ENCODE data around the gene SLC22A23. TPM values are rescaled to one million over a fixed set of nuclear protein-coding genes. Genes with fewer than 3 reads are reported as not detected.

Gene SLC22A23
- total RNA-seq, 1 donor = 18.1 TPM

- Histone ChIP-seq H3K36me3 (ENCODE audit: insufficient read depth, low read length) (no peaks in the 10 kb centered on the region), H3K4me3 (ENCODE audit: insufficient read depth, low read length) (no peak overlapping the region), H3K9me3 (ENCODE audit: low read depth, low read length) (no peaks in the 10 kb centered on the region), H3K4me2 (ENCODE audit: insufficient read depth, low read length) (no peak overlapping the region), H4K20me1 (ENCODE audit: insufficient read depth, low read length) (peaks cover 2% of the 10 kb centered on the region), H3K79me2 (ENCODE audit: insufficient read depth, low read length) (no peaks in the 10 kb centered on the region), H3K27me3 (ENCODE audit: insufficient read depth, low read length) (peaks cover 81% of the 10 kb centered on the region), H3K27ac (ENCODE audit: low read depth, low read length) (no peak overlapping the region), H3K4me1 (ENCODE audit: insufficient read depth, low read length) (peaks cover 11% of the 10 kb centered on the region), H2AFZ (ENCODE audit: low read length) (no peak overlapping the region)
- DNase-seq (ENCODE audit: insufficient read length, low spot score, missing footprints) = no peak
- TF ChIP-seq, protein P1, sequence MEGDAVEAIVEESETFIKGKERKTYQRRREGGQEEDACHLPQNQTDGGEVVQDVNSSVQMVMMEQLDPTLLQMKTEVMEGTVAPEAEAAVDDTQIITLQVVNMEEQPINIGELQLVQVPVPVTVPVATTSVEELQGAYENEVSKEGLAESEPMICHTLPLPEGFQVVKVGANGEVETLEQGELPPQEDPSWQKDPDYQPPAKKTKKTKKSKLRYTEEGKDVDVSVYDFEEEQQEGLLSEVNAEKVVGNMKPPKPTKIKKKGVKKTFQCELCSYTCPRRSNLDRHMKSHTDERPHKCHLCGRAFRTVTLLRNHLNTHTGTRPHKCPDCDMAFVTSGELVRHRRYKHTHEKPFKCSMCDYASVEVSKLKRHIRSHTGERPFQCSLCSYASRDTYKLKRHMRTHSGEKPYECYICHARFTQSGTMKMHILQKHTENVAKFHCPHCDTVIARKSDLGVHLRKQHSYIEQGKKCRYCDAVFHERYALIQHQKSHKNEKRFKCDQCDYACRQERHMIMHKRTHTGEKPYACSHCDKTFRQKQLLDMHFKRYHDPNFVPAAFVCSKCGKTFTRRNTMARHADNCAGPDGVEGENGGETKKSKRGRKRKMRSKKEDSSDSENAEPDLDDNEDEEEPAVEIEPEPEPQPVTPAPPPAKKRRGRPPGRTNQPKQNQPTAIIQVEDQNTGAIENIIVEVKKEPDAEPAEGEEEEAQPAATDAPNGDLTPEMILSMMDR (IDR thresholded peaks at IDR 0.05; ENCODE audit: extremely low read depth, low read depth, low read length) = no peak
Observed at GRCh38 chr6:3226042-3226441, 230.8 kb downstream of the SLC22A23 start.

DNA sequence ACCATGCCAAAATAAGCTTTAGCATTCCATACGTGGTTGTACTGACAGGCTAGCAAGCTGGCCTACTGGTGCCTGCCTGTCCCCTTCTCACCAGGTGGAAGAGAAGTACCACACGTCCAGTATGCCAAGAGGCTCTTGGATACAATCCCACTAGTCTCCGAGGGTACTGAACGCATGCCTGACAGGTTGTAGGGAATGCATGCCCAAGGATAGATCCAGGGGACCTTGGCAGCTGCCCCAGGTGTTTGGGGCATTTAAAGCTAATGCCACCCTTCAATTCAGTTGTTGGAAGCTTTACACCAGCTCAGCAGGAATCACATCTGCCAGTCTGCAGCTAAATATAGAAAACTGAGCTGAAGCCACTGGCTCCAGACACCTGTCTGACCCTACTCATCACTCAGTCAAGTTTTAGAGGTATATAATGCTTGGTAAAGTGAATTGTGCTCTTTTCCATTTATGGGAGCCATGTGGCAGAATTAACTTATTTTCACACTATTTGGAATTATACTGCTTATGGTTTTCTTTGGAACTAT lies 234.3 kb downstream of the SLC22A23 start:
- TF ChIP-seq, protein P1 (IDR thresholded peaks at IDR 0.05; ENCODE audit: extremely low read depth, low read depth, low read length) = no peak
- Histone ChIP-seq H3K4me3 (ENCODE audit: insufficient read depth, low read length) (no peak overlapping the region), H3K36me3 (ENCODE audit: insufficient read depth, low read length) (no peaks in the 10 kb centered on the region), H3K27ac (ENCODE audit: low read depth, low read length) (no peak overlapping the region), H3K9me3 (ENCODE audit: low read depth, low read length) (no peaks in the 10 kb centered on the region), H3K27me3 (ENCODE audit: insufficient read depth, low read length) (peaks cover 80% of the 10 kb centered on the region), H3K4me2 (ENCODE audit: insufficient read depth, low read length) (no peak overlapping the region), H4K20me1 (ENCODE audit: insufficient read depth, low read length) (no peaks in the 10 kb centered on the region), H2AFZ (ENCODE audit: low read length) (no peak overlapping the region), H3K4me1 (ENCODE audit: insufficient read depth, low read length) (peaks cover 7% of the 10 kb centered on the region), H3K79me2 (ENCODE audit: insufficient read depth, low read length) (no peaks in the 10 kb centered on the region)
- no peak for DNase-seq (ENCODE audit: insufficient read length, low spot score, missing footprints)

GRCh38 chr6:3221578-3221977 lies 235.3 kb downstream of the SLC22A23 start:
- Histone ChIP-seq H3K4me2 (ENCODE audit: insufficient read depth, low read length) (no peak overlapping the region), H3K9me3 (ENCODE audit: low read depth, low read length) (no peaks in the 10 kb centered on the region), H3K4me3 (ENCODE audit: insufficient read depth, low read length) (no peak overlapping the region), H3K36me3 (ENCODE audit: insufficient read depth, low read length) (no peaks in the 10 kb centered on the region), H3K27me3 (ENCODE audit: insufficient read depth, low read length) (peaks cover 78% of the 10 kb centered on the region), H3K79me2 (ENCODE audit: insufficient read depth, low read length) (no peaks in the 10 kb centered on the region), H3K27ac (ENCODE audit: low read depth, low read length) (no peak overlapping the region), H2AFZ (ENCODE audit: low read length) (no peak overlapping the region), H4K20me1 (ENCODE audit: insufficient read depth, low read length) (no peaks in the 10 kb centered on the region), H3K4me1 (ENCODE audit: insufficient read depth, low read length) (no peaks in the 10 kb centered on the region)
- DNase-seq (ENCODE audit: insufficient read length, low spot score, missing footprints) = no peak
- TF ChIP-seq, protein P1 (IDR thresholded peaks at IDR 0.05; ENCODE audit: extremely low read depth, low read depth, low read length) = no peak

- H3K4me2 ChIP-seq (ENCODE audit: insufficient read depth, low read length) = no peak overlapping the region
- DNase-seq (ENCODE audit: insufficient read length, low spot score, missing footprints) = no peak
- peaks cover 76% of the 10 kb centered on the region for H3K27me3 ChIP-seq (ENCODE audit: insufficient read depth, low read length)
- H3K4me1 ChIP-seq (ENCODE audit: insufficient read depth, low read length) = peaks cover under 1% of the 10 kb centered on the region
- no peak overlapping the region for H2AFZ ChIP-seq (ENCODE audit: low read length)
- H3K27ac ChIP-seq (ENCODE audit: low read depth, low read length) = no peak overlapping the region
- H4K20me1 ChIP-seq (ENCODE audit: insufficient read depth, low read length) = no peaks in the 10 kb centered on the region
- TF ChIP-seq, protein P1 (IDR thresholded peaks at IDR 0.05; ENCODE audit: extremely low read depth, low read depth, low read length) = no peak
- H3K36me3 ChIP-seq (ENCODE audit: insufficient read depth, low read length) = no peaks in the 10 kb centered on the region
- no peak overlapping the region for H3K4me3 ChIP-seq (ENCODE audit: insufficient read depth, low read length)
- H3K79me2 ChIP-seq (ENCODE audit: insufficient read depth, low read length) = no peaks in the 10 kb centered on the region
- H3K9me3 ChIP-seq (ENCODE audit: low read depth, low read length) = no peaks in the 10 kb centered on the region
Observed at GRCh38 chr6:3220366-3220765, 236.5 kb downstream of the SLC22A23 start.

Other genes starting within 250 kb of the SLC22A23 start
- 5.6 and 9.0 TPM in 2 replicates for gene TUBB2B, start 229.4 kb downstream of the SLC22A23 start, total RNA-seq
- 19.4 and 24.6 TPM in 2 replicates for gene PSMG4, start 198.1 kb downstream of the SLC22A23 start, total RNA-seq

Measured in osteoblast (primary cell).